IPS-18a (cell line): Measurements from ENCODE around the gene RDX.
"Not testable (repeated sequence)": the region's sequence is repeated elsewhere in the genome, so short reads cannot be mapped to it uniquely, and the experiment has no call there.

Experiments
- H3K27ac ChIP-seq: one replicate; pipeline ENCODE4 v1.5.1; 2013; ENCODE audit warnings: low read length
- H3K27me3 ChIP-seq: one replicate; pipeline ENCODE4 v1.6.1; 2013; ENCODE audit warnings: mild to moderate bottlenecking, low read length; ENCODE audit not compliant: control insufficient read depth, insufficient read depth
- H3K36me3 ChIP-seq: one replicate; pipeline ENCODE4 v1.6.1; 2013; ENCODE audit warnings: low read depth, low read length; ENCODE audit not compliant: control insufficient read depth
- H3K4me1 ChIP-seq: one replicate; pipeline ENCODE4 v1.6.1; 2013; ENCODE audit warnings: low read depth, low read length; ENCODE audit not compliant: control insufficient read depth
- H3K4me3 ChIP-seq: one replicate; pipeline ENCODE4 v1.5.1; 2013; ENCODE audit warnings: low read length
- H3K9ac ChIP-seq: one replicate; pipeline ENCODE4 v1.6.1; 2013; ENCODE audit warnings: mild to moderate bottlenecking, low read length, moderate library complexity
- H3K9me3 ChIP-seq: one replicate; pipeline ENCODE4 v1.6.1; 2013; ENCODE audit warnings: low read depth, low read length; ENCODE audit not compliant: control insufficient read depth

RDX gene

GRCh38 chr11:110219006-110219785 lies 77.2 kb downstream of the RDX start:
- Histone ChIP-seq H3K4me1 (no peaks in the 10 kb centered on the region), H3K9ac (no peak overlapping the region), H3K27ac (no peak overlapping the region)

DNA sequence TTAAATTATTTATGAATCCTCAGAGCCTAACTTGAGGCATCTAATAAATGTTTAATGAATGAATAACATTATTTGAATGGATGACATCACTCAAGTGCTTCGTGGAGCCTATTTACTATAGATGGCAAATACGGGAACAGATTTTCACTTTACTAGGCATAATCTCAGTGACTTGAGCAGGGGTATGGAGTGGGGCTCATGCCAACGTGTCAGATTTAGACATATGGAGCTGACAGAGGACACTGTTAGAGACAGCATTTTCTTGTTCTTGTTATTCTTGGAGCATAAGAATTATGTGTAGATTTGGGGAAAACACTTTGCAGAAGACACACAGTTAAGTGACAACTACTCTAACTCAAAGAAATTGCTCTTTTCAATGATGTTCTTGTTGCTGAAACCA lies 78.5 kb downstream of the RDX start:
- Histone ChIP-seq H3K4me1 (no peaks in the 10 kb centered on the region), H3K9ac (no peak overlapping the region), H3K9me3 (no peaks in the 10 kb centered on the region), H3K4me3 (no peak overlapping the region), H3K36me3 (no peaks in the 10 kb centered on the region), H3K27me3 (no peaks in the 10 kb centered on the region), H3K27ac (no peak overlapping the region)

More at GRCh38 chr11:110219006-110219785, 77.2 kb downstream of the RDX start:
- Histone ChIP-seq H3K36me3 (no peaks in the 10 kb centered on the region), H3K9me3 (no peaks in the 10 kb centered on the region), H3K4me3 (no peak overlapping the region), H3K27me3 (no peaks in the 10 kb centered on the region)

DNA sequence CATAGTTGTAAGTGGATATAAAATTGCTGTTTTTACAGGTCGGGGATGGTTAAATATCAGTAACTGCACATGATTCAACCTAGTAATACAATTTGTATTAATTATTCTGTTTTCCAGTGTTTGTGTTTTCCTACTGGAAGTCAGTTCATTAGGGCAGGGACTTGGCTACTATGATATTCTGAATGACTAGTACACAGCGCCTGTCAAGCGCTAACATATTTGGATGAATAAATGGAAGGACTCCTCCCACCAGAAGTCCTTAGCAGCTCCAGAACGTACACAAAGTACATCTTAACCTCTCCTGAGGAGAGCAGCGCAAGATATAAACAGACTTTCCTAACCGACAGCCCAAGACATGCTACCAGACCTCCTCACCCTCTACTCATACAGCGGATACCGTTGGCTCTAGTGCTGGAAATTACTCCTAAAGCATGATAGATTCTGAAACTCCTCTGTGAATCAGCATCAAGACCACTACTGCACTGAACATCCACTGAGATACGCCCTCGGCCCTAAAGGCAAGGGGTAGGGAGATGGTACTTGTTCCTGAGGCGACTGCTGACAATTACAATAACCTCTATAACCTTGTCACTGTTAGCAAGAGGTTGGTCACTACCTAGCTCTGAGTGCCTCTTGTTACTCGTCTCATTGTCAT lies 79.1 kb downstream of the RDX start:
- Histone ChIP-seq H3K9me3 (no peaks in the 10 kb centered on the region), H3K9ac (no peak overlapping the region), H3K4me3 (no peak overlapping the region), H3K27me3 (no peaks in the 10 kb centered on the region), H3K27ac (no peak overlapping the region), H3K36me3 (no peaks in the 10 kb centered on the region), H3K4me1 (no peaks in the 10 kb centered on the region)

- H3K9me3 ChIP-seq, H3K27ac ChIP-seq: not testable (repeated sequence)
- peak overlapping the region; percentile 45 for H3K4me3 ChIP-seq
Measured at GRCh38 chr11:110209313-110209694, 87.1 kb downstream of the RDX start.

GRCh38 chr11:110208678-110209312 lies 87.6 kb downstream of the RDX start:
- not testable (repeated sequence) for H3K36me3 ChIP-seq
- peak overlapping the region; percentile 45 for H3K4me3 ChIP-seq

More at GRCh38 chr11:110209313-110209694, 87.1 kb downstream of the RDX start:
- H3K27me3 ChIP-seq, H3K4me1 ChIP-seq, H3K36me3 ChIP-seq: not testable (repeated sequence)
- peak overlapping the region; percentile 45 for H3K9ac ChIP-seq

DNA sequence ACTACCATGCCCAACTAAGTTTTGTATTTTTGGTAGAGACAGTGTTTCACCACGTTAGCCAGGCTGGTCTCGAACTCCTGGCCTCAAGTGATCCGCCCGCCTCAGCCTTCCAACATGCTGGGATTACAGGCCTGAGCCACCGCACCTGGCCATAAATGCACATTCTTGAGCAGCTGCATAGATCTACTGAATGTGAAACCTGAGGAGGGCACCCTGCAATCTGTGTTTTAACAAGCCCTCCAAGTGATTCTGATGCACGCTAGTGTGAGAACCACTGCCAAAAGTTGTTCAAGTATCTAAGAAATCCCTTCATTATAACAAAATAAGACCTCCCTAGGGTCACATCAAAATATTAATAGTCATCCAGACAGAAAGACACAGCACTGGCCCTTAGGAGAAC lies 89.3 kb downstream of the RDX start:
- Histone ChIP-seq H3K27me3 (no peaks in the 10 kb centered on the region), H3K9ac (no peak overlapping the region), H3K9me3 (no peaks in the 10 kb centered on the region), H3K27ac (no peak overlapping the region), H3K4me3 (no peak overlapping the region), H3K36me3 (no peaks in the 10 kb centered on the region), H3K4me1 (no peaks in the 10 kb centered on the region)

More at GRCh38 chr11:110208678-110209312, 87.6 kb downstream of the RDX start:
- not testable (repeated sequence) for H3K27ac ChIP-seq, H3K9me3 ChIP-seq, H3K4me1 ChIP-seq, H3K27me3 ChIP-seq
- H3K9ac ChIP-seq, result peak overlapping the region; percentile 45

DNA sequence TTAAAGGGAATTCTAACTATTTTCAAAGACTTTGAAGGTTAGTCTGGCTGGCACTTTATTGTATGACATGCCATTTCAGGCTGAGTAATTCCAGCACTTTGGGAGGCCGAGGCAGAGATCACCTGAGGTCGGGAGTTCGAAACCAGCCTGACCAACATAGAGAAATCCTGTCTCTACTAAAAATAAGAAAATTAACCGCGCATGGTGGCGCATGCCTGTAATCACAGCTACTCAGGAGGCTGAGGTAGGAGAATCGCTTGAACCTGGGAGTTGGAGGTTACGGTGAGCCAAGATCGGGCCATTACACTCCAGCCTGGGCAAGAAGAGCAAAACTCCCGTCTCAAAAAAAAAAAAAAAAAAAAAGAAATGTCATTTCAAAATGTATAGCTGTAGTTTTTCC lies 95.6 kb downstream of the RDX start:
- Histone ChIP-seq H3K27ac (no peak overlapping the region), H3K4me3 (no peak overlapping the region), H3K27me3 (no peaks in the 10 kb centered on the region), H3K9ac (no peak overlapping the region), H3K9me3 (no peaks in the 10 kb centered on the region), H3K4me1 (peaks cover 9% of the 10 kb centered on the region), H3K36me3 (no peaks in the 10 kb centered on the region)

GRCh38 chr11:110200241-110200640 lies 96.2 kb downstream of the RDX start:
- H3K4me3 ChIP-seq, result no peak overlapping the region
- H3K9me3 ChIP-seq, result no peaks in the 10 kb centered on the region
- H3K27ac ChIP-seq, result no peak overlapping the region
- no peaks in the 10 kb centered on the region for H3K36me3 ChIP-seq
- H3K27me3 ChIP-seq, result no peaks in the 10 kb centered on the region
- H3K4me1 ChIP-seq, result peaks cover 9% of the 10 kb centered on the region
- no peak overlapping the region for H3K9ac ChIP-seq

GRCh38 chr11:110199184-110199981 lies 97.0 kb downstream of the RDX start:
- Histone ChIP-seq H3K4me1 (peaks cover 9% of the 10 kb centered on the region), H3K27me3 (no peaks in the 10 kb centered on the region), H3K36me3 (no peaks in the 10 kb centered on the region), H3K4me3 (no peak overlapping the region), H3K27ac (no peak overlapping the region), H3K9ac (no peak overlapping the region), H3K9me3 (no peaks in the 10 kb centered on the region)

GRCh38 chr11:110198031-110198729 lies 98.2 kb downstream of the RDX start:
- Histone ChIP-seq H3K27ac (no peak overlapping the region), H3K4me3 (no peak overlapping the region), H3K4me1 (peaks cover 9% of the 10 kb centered on the region), H3K9me3 (no peaks in the 10 kb centered on the region), H3K27me3 (no peaks in the 10 kb centered on the region), H3K9ac (no peak overlapping the region), H3K36me3 (no peaks in the 10 kb centered on the region)
